Renal cortex interstitium (tissue), 11 donors: Measurements from ENCODE around the gene CAPN6. TPM values are rescaled to one million over a fixed set of nuclear protein-coding genes. Genes with fewer than 3 reads are reported as not detected.

Experiments used
- DNase-seq, 11 donors: peaks; one replicate each; pipeline ENCODE4 v3.0.0-alpha.2; 2013; ENCODE audit warnings: low read depth in 9 of 11, low spot score in 4 of 11; ENCODE audit errors: extremely low read depth in 1 of 11
- polyA plus RNA-seq, 3 donors: library from polyadenylated mRNA; unstranded; fragments of 120-200 nt; gene quantifications; one replicate each; pipeline ENCODE4 v1.2.1, GENCODE V29; 2013; ENCODE audit not compliant: insufficient read length in 3 of 3

CAPN6 gene
- polyA plus RNA-seq, 3 donors, result 17.9 to 25.6 (median 24.5) TPM

DNA sequence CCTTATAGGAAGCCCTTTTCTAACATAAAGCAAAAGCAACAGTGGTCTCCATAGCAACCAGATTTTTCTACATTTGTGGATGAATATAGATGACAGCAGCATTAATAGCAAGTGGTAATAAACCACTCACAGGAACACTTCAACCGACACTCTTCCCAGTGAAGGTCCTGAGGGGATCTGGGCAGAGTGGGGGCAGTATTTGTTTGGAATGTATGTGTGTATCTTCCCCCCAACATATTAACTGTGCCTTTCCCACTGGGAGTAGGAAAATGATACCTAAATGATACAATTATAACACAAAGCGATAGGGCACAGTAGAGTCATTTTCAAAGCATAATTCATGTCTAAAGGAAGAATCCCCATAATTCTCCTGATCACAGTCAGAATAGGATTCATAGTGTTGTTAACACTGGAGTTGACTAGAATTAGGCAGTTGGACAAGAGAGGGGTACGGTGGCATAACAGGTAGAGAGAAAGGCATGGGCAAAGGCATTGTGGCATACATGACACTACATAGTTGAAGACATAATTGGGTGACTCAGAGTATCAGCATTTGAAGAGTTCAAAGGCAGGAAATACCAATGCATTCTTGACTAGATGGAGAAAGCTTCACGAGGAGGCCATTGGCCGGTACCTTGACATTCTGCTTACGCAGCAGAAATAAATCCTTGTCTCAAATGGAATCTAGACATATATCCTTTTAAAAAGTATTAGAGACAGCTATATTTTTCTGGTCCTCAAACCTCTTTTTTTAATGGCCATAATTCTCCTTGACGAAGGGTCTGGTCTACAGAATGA lies 15.2 kb downstream of the CAPN6 start:
- DNase-seq, result no peak

DNA sequence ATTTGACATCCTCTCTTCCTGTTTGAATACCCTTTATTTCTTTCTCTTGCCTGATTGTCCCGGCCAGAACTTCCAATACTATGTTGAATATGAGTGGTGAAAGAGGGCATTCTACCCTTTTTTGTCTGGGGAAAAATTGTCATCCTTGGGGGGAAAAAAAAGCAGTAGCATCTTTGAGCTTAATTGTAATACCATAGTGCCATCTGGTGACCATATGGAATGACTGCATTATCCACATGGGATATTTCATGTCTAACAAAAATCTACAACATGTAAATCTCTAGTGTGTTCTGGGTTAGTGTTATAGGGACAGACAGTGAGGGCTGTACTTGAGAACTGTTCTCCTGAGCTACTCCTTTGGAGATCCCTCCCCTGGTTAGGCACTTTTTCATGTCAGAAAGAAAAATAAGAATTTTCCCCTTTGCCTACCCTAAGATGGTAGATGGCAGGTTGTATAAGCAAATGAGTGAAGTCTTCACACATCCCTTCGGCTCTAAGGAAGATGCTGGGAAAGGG lies 26.0 kb downstream of the CAPN6 start:
- DNase-seq, result peak in 3 of 11 donors; percentile 4 to 12 (median 8)

DNA sequence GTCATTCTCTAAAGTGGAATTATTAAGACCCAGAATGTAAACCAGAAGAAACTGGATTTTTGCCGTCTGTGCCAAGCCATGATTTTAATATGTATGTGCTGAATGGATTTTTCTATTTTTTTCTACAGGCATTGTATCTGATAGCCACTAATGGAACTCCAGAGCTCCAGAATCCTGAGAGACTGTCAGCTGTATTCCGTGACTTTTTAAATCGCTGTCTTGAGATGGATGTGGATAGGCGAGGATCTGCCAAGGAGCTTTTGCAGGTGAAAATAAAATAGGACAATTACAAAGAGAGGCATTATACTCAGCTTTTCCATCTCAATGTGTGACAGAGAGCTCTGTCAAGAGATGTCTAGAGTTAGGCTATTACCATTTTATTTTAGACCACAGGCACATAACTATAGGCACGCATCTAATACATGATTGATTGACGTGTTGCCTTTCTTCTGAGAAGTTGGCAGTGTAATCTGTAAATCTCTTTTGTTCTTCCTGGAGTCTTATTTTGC lies 53.9 kb downstream of the CAPN6 start:
- no peak for DNase-seq

DNA sequence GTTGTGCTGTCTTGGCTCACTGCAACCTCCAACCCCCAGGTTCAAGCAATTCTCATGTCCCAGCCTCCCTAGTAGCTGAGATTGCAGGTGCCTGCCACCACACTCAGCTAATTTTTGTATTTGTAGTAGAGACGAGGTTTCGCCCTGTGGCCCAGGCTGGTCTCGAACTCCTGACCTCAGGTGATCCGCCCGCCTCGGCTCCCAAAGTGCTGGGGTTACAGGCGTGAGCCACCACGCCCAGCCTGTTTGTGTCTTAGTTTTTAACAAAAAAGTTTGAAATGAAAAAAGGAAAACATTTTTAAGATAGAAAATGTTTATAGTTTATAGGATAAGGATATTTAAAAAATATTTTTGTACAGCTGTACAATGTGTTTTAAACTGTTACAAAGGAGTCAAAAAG lies 62.4 kb downstream of the CAPN6 start:
- no peak for DNase-seq

DNA sequence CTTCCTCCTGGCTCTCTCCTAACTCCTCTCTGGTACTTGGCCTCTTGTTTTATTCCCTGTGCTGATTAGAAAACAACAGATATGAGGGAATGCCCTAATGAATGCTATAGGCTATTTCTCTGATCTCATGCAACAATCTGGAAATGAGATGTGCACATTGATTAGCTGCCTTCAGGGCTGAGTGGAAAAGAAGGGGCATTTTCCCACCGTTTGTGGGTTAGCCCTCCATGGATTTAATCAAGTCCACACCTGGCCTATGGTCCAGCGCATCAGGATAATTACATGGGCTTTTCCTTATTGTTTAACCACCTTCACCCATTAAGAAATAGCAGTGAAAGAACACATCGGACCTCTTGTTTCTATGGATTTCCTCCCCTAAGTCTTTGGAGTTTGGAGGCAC lies 70.0 kb downstream of the CAPN6 start:
- no peak for DNase-seq

DNA sequence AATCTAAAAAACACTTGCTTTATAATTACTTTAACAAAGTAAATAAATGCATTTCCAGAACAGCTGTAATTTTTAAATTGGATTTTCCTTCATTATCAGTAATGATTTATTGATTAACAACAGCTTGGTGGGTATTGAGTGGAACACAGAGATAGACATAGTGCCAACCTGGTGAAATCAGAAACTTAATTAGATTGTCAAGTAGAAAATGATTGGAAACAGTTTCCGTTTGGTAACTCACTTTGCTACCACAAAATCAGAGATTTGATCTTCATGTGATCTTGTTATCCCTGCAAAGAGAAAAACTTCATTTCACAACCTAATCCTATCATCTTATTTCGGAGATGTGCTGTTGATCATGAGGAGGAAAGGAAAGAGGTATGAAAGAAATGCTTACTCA lies 70.8 kb downstream of the CAPN6 start:
- DNase-seq, result no peak

Other genes with a start within 250 kb of the CAPN6 start
- gene PAK3, start 174.3 kb downstream of the CAPN6 start, polyA plus RNA-seq, result 1 to 10 TPM; 6.3 to 7.2 (median 6.6) TPM
- gene DCX, start 141.7 kb upstream of the CAPN6 start, polyA plus RNA-seq, result 1 to 10 TPM; 2.0 to 2.2 (median 2.1) TPM
- gene SERTM2, start 241.2 kb upstream of the CAPN6 start, polyA plus RNA-seq, result not detected